ENCODE measurements around the gene PAIP2. TPM values are rescaled to one million over a fixed set of nuclear protein-coding genes. Genes with fewer than 3 reads are reported as not detected.

PAIP2 gene
- total RNA-seq, 1 experiment from 2014 or later, result 73.6 TPM

DNA sequence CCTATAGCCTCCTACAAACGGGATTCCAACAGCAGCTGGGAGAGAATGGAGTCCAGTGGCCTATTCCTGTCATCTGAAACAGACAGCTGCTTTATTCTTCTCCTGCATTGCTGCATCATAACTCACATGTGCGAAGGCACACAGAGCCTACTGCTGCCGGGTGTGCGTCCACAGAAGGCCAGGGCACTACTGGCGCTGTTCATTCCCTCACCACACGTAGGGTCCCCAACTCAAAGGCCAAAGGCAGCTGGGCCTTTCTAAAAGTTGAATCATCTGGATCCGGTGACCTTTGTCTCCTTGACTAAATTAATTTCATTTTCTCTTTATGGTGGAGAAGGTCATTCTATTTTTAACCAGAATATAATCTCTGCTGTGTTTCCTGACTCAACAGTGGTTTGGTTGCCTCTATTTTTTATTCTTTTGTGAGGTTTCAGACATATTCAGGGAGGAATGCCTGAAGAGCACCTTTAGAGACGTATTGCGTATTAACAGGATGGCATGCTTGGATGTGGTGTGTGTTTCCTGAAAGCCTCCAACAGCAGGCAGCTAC lies 73.0 kb downstream of the PAIP2 start:
- POLR2A ChIA-PET, result interaction anchor here (0.6 kb wide), 1 partner anchor 130 kb away, joined by 3 read pairs; no protein-coding TSS in a partner anchor

DNA sequence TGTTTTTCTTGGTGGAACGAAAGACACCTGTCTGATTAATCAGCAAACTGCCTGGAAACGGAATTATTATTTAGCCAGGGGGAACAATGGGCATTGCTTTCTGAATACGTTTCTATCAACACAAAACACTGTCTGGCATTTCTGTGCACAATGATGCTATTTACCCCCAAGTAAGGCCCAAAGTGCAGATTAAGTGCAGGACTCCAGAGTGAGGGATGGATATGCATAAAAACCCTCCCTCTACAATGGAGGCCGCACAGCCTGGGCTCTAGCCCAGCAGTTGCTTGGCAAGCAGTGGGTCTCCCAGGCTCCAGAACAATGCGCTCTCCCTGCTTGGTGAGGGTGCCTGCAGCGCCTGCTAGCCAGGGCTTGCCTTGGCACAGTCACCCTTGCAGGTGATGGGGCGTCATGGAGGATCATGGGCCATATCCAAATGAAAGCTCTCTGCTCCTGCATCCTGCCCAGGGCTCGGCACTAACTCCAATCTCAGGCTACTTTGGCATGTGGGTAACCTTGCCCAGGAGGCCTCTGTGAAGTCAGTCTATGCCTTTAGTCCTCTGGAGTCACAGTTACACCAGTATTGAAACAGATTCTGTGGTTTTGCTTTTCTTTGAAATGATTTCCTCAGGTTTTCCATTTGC lies 73.7 kb downstream of the PAIP2 start:
- no peaks in the 10 kb centered on the region for H3K36me3 Mint-ChIP-seq (ENCODE audit: insufficient read depth, unreplicated experiment)
- no peak overlapping the region for H3K4me3 Mint-ChIP-seq (ENCODE audit: unreplicated experiment)
- intact Hi-C loops (cut with micrococcal nuclease; ENCODE audit: unreplicated experiment), result no loop called here
- no peak for DNase-seq
- no peaks in the 10 kb centered on the region for H3K9me3 Mint-ChIP-seq (ENCODE audit: unreplicated experiment)
- no TSS peak for BruUV-seq (replicated peaks)
- ChIA-PET POLR2A (no interaction called here), CTCF (no interaction called here)
- H3K27me3 ChIP-seq (replicated peaks; ENCODE audit: control insufficient read depth, insufficient read depth, low read length), result no peaks in the 10 kb centered on the region
- no peaks in the 10 kb centered on the region for H3K9me3 ChIP-seq
- no peak overlapping the region for H3K27ac Mint-ChIP-seq (ENCODE audit: unreplicated experiment)
- H3K4me1 ChIP-seq, result no peaks in the 10 kb centered on the region
- TF ChIP-seq, protein P1, sequence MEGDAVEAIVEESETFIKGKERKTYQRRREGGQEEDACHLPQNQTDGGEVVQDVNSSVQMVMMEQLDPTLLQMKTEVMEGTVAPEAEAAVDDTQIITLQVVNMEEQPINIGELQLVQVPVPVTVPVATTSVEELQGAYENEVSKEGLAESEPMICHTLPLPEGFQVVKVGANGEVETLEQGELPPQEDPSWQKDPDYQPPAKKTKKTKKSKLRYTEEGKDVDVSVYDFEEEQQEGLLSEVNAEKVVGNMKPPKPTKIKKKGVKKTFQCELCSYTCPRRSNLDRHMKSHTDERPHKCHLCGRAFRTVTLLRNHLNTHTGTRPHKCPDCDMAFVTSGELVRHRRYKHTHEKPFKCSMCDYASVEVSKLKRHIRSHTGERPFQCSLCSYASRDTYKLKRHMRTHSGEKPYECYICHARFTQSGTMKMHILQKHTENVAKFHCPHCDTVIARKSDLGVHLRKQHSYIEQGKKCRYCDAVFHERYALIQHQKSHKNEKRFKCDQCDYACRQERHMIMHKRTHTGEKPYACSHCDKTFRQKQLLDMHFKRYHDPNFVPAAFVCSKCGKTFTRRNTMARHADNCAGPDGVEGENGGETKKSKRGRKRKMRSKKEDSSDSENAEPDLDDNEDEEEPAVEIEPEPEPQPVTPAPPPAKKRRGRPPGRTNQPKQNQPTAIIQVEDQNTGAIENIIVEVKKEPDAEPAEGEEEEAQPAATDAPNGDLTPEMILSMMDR (IDR thresholded peaks at IDR 0.05; ENCODE audit: insufficient read depth in 1 of 2, low read depth in 1 of 2, low read length in 1 of 2, severe bottlenecking in 1 of 2, unreplicated experiment in 1 of 2), result no peak
- H3K4me3 ChIP-seq (ENCODE audit: low read depth, low read length), result no peak overlapping the region
- no peaks in the 10 kb centered on the region for H3K4me1 Mint-ChIP-seq (ENCODE audit: low read depth, unreplicated experiment)
- H3K27me3 Mint-ChIP-seq (ENCODE audit: insufficient read depth, unreplicated experiment), result no peaks in the 10 kb centered on the region
- no peaks in the 10 kb centered on the region for H3K36me3 ChIP-seq (ENCODE audit: control insufficient read depth, insufficient read depth, low read length)

More for the DNA sequence above, 73.0 kb downstream of the PAIP2 start:
- no peaks in the 10 kb centered on the region for H3K9me3 Mint-ChIP-seq (ENCODE audit: unreplicated experiment)
- Histone ChIP-seq H3K9me3 (no peaks in the 10 kb centered on the region), H3K36me3 (ENCODE audit: control insufficient read depth, insufficient read depth, low read length) (no peaks in the 10 kb centered on the region), H3K27me3 (replicated peaks; ENCODE audit: control insufficient read depth, insufficient read depth, low read length) (no peaks in the 10 kb centered on the region), H3K4me3 (ENCODE audit: low read depth, low read length) (no peak overlapping the region), H3K4me1 (no peaks in the 10 kb centered on the region)
- no peak overlapping the region for H3K4me3 Mint-ChIP-seq (ENCODE audit: unreplicated experiment)
- CTCF ChIA-PET, result no interaction called here
- no peak overlapping the region for H3K27ac Mint-ChIP-seq (ENCODE audit: unreplicated experiment)
- H3K27me3 Mint-ChIP-seq (ENCODE audit: insufficient read depth, unreplicated experiment), result no peaks in the 10 kb centered on the region
- no peaks in the 10 kb centered on the region for H3K36me3 Mint-ChIP-seq (ENCODE audit: insufficient read depth, unreplicated experiment)
- H3K4me1 Mint-ChIP-seq (ENCODE audit: low read depth, unreplicated experiment), result no peaks in the 10 kb centered on the region
- BruUV-seq (replicated peaks), result no TSS peak
- TF ChIP-seq, protein P1 (IDR thresholded peaks at IDR 0.05; ENCODE audit: insufficient read depth in 1 of 2, low read depth in 1 of 2, low read length in 1 of 2, severe bottlenecking in 1 of 2, unreplicated experiment in 1 of 2), result no peak
- no peak for DNase-seq
- intact Hi-C loops (cut with micrococcal nuclease; ENCODE audit: unreplicated experiment), result no loop called here

DNA sequence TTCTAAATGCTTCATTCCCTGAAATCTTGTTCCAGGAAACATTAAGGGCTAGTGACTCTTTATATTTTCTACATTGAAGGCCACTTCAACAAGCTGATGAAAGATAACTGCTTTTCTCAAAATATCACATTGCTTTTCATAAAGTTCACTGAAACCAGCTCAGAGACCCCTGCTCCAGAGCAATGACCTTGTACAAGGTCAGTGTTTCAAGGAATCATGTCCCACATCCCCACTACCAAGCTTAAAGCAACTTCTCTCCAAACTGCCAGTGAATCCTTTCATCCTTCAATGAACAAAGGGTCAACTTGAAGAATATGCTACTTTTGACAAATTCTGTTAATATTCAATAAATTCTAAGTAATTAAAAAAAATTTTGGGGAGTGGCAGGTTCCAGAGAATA lies 74.2 kb downstream of the PAIP2 start:
- intact Hi-C loops (cut with micrococcal nuclease; ENCODE audit: unreplicated experiment), result no loop called here
- CTCF ChIA-PET, result interaction anchor here (0.6 kb wide), 2 partner anchors 50 to 98 kb away, joined by 3 read pairs; no protein-coding TSS in a partner anchor
- POLR2A ChIA-PET, result no interaction called here

More for the DNA sequence above, 74.2 kb downstream of the PAIP2 start:
- no peak overlapping the region for H3K4me3 ChIP-seq (ENCODE audit: low read depth, low read length)
- no TSS peak for BruUV-seq (replicated peaks)
- no peaks in the 10 kb centered on the region for H3K4me1 ChIP-seq
- Mint-ChIP-seq H3K4me3 (ENCODE audit: unreplicated experiment) (no peak overlapping the region), H3K36me3 (ENCODE audit: insufficient read depth, unreplicated experiment) (no peaks in the 10 kb centered on the region), H3K4me1 (ENCODE audit: low read depth, unreplicated experiment) (no peaks in the 10 kb centered on the region), H3K27me3 (ENCODE audit: insufficient read depth, unreplicated experiment) (no peaks in the 10 kb centered on the region), H3K9me3 (ENCODE audit: unreplicated experiment) (no peaks in the 10 kb centered on the region), H3K27ac (ENCODE audit: unreplicated experiment) (no peak overlapping the region)
- no peak for DNase-seq
- no peaks in the 10 kb centered on the region for H3K9me3 ChIP-seq
- H3K27me3 ChIP-seq (replicated peaks; ENCODE audit: control insufficient read depth, insufficient read depth, low read length), result no peaks in the 10 kb centered on the region
- H3K36me3 ChIP-seq (ENCODE audit: control insufficient read depth, insufficient read depth, low read length), result no peaks in the 10 kb centered on the region
- TF ChIP-seq, protein P1 (IDR thresholded peaks at IDR 0.05; ENCODE audit: insufficient read depth in 1 of 2, low read depth in 1 of 2, low read length in 1 of 2, severe bottlenecking in 1 of 2, unreplicated experiment in 1 of 2), result no peak
